Vagina (tissue), 2 donors: Measurements from ENCODE around the gene FSTL5.

Source experiments
- CTCF ChIP-seq, 3 experiments: fragments of 450-650 bp in 2 of 3; fragments of 200-600 bp in 1 of 3; sonication (generic) in 1 of 3; IDR thresholded peaks; one replicate each; pipeline ENCODE4 v1.5.1; 2017 to 2019; ENCODE audit warnings: antibody characterized with exemption in 3 of 3, mild to moderate bottlenecking in 2 of 3, moderate library complexity in 2 of 3
- POLR2A ChIP-seq, 2 donors: fragments of 450-650 bp; IDR thresholded peaks; one replicate each; pipeline ENCODE4 v1.6.1; 2017; ENCODE audit warnings: antibody characterized with exemption in 2 of 2, mild to moderate bottlenecking in 2 of 2, moderate library complexity in 2 of 2
- POLR2AphosphoS5 ChIP-seq, 2 donors: sonication (generic); formaldehyde crosslinking; IDR thresholded peaks; one replicate each; pipeline ENCODE4 v1.9.0; 2017; ENCODE audit warnings: antibody characterized with exemption in 2 of 2, mild to moderate bottlenecking in 2 of 2, low read depth in 1 of 2; ENCODE audit not compliant: insufficient read depth in 1 of 2

DNA sequence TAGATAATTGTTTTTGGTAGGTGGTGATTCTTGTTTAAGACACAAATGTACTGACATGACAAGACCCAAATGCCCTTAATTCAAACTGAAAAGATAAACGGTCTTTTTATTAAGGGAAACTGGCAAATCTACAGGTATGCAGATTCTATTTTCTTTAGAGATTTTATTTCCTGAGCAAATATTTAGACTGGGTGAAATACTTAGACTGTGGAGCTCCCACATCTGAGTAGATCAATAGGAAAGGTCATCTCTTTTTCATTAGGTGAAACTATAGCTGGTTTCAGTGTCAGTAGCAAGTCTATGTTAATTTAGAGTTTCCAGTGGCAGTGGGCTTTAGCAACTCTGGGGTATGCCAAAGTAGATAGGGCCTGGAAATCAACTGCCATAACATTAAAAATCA is 446.7 kb downstream of the FSTL5 start:
- TF ChIP-seq CTCF (IDR thresholded peaks at IDR 0.05), result no peak
- no peak for TF ChIP-seq POLR2AphosphoS5 (IDR thresholded peaks at IDR 0.05; ENCODE audit: insufficient read depth in 1 of 2, low read depth in 1 of 2)
- TF ChIP-seq POLR2A (IDR thresholded peaks at IDR 0.05), result no peak
